Aorta (tissue), 5 donors: ENCODE results near the gene C2orf66. TPM values are rescaled to one million over a fixed set of nuclear protein-coding genes. Genes with fewer than 3 reads are reported as not detected.

Experiments used
- ATAC-seq: fragments of 200-7000 bp; cut with Tn5 transposase; one replicate; pipeline ENCODE4 v1.9.1; 2022; ENCODE audit warnings: moderate library complexity; ENCODE audit not compliant: low FRiP score
- DNase-seq, 2 donors: peaks; one replicate each; pipeline ENCODE4 v3.0.0-alpha.2; 2020
- H3K27ac ChIP-seq, 2 donors: one replicate each; pipeline ENCODE4 v1.5.1; 2013; ENCODE audit warnings: low read length in 2 of 2, mild to moderate bottlenecking in 2 of 2, moderate library complexity in 2 of 2, control low read depth in 1 of 2, inconsistent platforms in 1 of 2, low read depth in 1 of 2
- H3K27me3 ChIP-seq, 2 donors: one replicate each; pipeline ENCODE4 v1.6.1; 2013; ENCODE audit warnings: control low read depth in 1 of 2, low read length in 1 of 2, mild to moderate bottlenecking in 1 of 2, moderate library complexity in 1 of 2; ENCODE audit not compliant: insufficient read depth in 2 of 2, control insufficient read depth in 1 of 2
- H3K36me3 ChIP-seq, 2 donors: one replicate each; pipeline ENCODE4 v1.6.1; 2013; ENCODE audit warnings: control low read depth in 1 of 2, low read length in 1 of 2, mild to moderate bottlenecking in 1 of 2; ENCODE audit not compliant: insufficient read depth in 2 of 2, control insufficient read depth in 1 of 2
- H3K4me1 ChIP-seq, 2 donors: one replicate each; pipeline ENCODE4 v1.6.1; 2013; ENCODE audit warnings: low read length in 2 of 2, control low read depth in 1 of 2, mild to moderate bottlenecking in 1 of 2, moderate library complexity in 1 of 2; ENCODE audit not compliant: insufficient read depth in 2 of 2, control insufficient read depth in 1 of 2
- H3K4me3 ChIP-seq, 2 donors: one replicate each; pipeline ENCODE4 v1.5.1; 2013; ENCODE audit warnings: low read length in 2 of 2, control low read depth in 1 of 2, mild to moderate bottlenecking in 1 of 2
- H3K9me3 ChIP-seq: one replicate; pipeline ENCODE4 v1.6.1; 2013; ENCODE audit warnings: mild to moderate bottlenecking, low read length; ENCODE audit not compliant: control insufficient read depth
- WGBS, 2 donors: extraction: QIAGEN DNeasy Blood & Tissue Kit; methylation state at CpG; one replicate each; pipeline ENCODE4 v1.1.7; 2013; 5-methylcytosine and 5-hydroxymethylcytosine counted together
- intact Hi-C, 2 donors: fragments of 100-400 bp; cut with DNase I; formaldehyde crosslinking; loops; one replicate each; pipeline versions ENCODE4 v1.14.2 to v1.15.0; 2022
- long read RNA-seq, 2 donors: library from polyadenylated mRNA; unstranded; transcript quantifications; one replicate each; pipeline ENCODE4 v2.0.0, GENCODE V29; 2020 to 2021
- polyA plus RNA-seq, 2 donors: library from polyadenylated mRNA; stranded (reverse); fragments of 200-250 nt; gene quantifications; one replicate each; pipeline ENCODE4 v1.2.3, GENCODE V29; 2013
- total RNA-seq, 2 donors: library from RNA; stranded (reverse); fragmentation: NEBNext Ultra II Directional; extraction: Animal tissue kit (Norgen Biotek cat#: 25700); gene quantifications; one replicate each; pipeline ENCODE4 v1.2.1, GENCODE V29; 2021
- donor health status: healthy with polysubstance abuse.
- donor health status: Bipolar disorder and iron deficiency.
- donor health status: DM: no; HTN: no; CAD: no.
- donor health status: DM: no; HTN: no; CAD: no.
- donor health status: DM: yes; HTN: yes; CAD: no.

C2orf66 gene
- total RNA-seq = under 1 TPM; 0.19 to 0.30 TPM
- not detected for polyA plus RNA-seq
- long read RNA-seq, donor 1 = 0 reads
- long read RNA-seq, donor 2 = 0 reads

DNA sequence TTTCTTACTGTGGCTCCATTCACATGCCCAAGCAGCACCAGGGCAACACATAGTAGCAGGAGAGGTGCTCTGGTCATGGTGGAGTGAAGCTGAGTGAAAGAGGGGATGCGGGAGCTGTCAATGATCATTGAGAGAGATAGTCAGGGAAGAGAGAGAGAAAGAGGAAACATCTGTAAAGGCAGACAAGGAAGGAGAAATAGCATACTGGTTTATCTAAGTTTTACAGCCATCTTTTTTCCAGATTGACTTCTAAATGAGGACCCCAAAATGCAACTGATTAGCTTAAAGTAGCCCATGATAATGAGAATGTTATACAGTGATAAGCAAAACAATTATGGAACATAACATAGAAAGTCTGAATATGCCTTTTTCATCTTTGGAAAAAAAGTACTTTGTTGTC lies at the start of gene C2orf66:
TSS of gene C2orf66 (minus strand) at position 96 of the 400 bp plus-strand sequence. CDS start at position 77, 19 bp downstream.
- WGBS, 2 donors = 89 to 90% methylated on average over 1 of the region's 1 CpG

GRCh38 chr2:196854629-196855028 lies 45.5 kb upstream of the C2orf66 start:
- DNase-seq (no peak), ATAC-seq (no peak)
- WGBS, 2 donors = 85 to 90% methylated on average over 1 of the region's 1 CpG
- Histone ChIP-seq H3K27ac (no peak overlapping the region), H3K4me1 (no peaks in the 10 kb centered on the region), H3K9me3 (no peaks in the 10 kb centered on the region), H3K36me3 (no peaks in the 10 kb centered on the region), H3K27me3 (no peaks in the 10 kb centered on the region), H3K4me3 (no peak overlapping the region)
- intact Hi-C loops = no loop called here

More for the DNA sequence above, at the start of gene C2orf66:
- Histone ChIP-seq H3K27me3 (peaks cover 0 to 2% of the 10 kb centered on the region in 2 donors), H3K9me3 (no peaks in the 10 kb centered on the region), H3K4me1 (no peaks in the 10 kb centered on the region), H3K36me3 (no peaks in the 10 kb centered on the region), H3K4me3 (no peak within 1 kb of the TSS), H3K27ac (no peak within 1 kb of the TSS)
- ATAC-seq (no peak), DNase-seq (no peak)
- intact Hi-C loops = no loop called here

- H3K9me3 ChIP-seq = no peaks in the 10 kb centered on the region
- no peak overlapping the region for H3K4me3 ChIP-seq
- no peak for ATAC-seq
- H3K4me1 ChIP-seq = no peaks in the 10 kb centered on the region
- no peaks in the 10 kb centered on the region for H3K36me3 ChIP-seq
- no peak for DNase-seq
- no peak overlapping the region for H3K27ac ChIP-seq
- no peaks in the 10 kb centered on the region for H3K27me3 ChIP-seq
- intact Hi-C loops = no loop called here
- WGBS, 2 donors = 70 to 75% methylated on average over 4 of the region's 4 CpGs
Measured at GRCh38 chr2:196853301-196854087, 44.3 kb upstream of the C2orf66 start.

DNA sequence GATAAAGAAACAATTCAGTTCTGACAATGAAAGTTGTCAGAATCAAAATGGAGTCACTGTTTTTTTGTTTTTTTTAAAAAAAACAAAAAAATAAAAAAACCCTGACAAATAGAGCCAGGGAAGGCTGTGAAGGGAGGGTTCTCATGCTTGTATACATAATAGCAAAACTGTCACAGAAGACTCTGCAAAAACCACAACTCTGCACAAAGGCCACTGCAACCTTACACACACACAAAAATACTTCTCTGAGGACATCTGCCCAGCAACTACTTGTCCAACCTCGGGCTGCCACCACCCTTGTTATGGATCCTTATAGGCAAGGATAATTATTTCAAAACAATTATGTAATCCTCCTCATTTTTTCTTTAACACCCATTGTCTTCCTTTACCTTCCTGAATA lies 41.9 kb upstream of the C2orf66 start:
- H3K4me1 ChIP-seq = no peaks in the 10 kb centered on the region
- H3K27me3 ChIP-seq = no peaks in the 10 kb centered on the region
- 80 to 83% methylated on average over 1 of the region's 1 CpG for WGBS, 2 donors
- ATAC-seq (no peak), DNase-seq (no peak)
- no peak overlapping the region for H3K27ac ChIP-seq
- peaks cover 0 to 1% of the 10 kb centered on the region in 2 donors for H3K36me3 ChIP-seq
- H3K4me3 ChIP-seq = no peak overlapping the region
- no peaks in the 10 kb centered on the region for H3K9me3 ChIP-seq
- intact Hi-C loops = no loop called here

DNA sequence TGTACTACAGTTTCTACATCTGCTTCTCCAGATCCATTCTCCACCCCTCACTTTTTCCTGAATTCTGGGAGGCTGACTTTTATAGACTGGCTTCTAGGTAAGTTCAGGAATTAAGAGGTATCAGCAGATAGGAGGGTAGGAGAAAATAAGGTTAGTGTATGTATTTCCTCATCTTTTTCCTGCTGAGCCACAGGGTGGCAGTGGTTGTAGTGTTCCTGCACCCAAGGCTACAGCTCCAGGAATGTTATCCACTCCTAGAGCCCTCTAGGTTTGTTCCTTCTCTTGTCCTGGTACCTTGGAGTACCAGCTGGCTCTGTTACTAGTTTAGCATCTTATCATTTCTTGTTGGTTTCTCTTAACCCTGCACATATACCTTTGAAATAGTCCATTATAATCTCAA lies 40.7 kb upstream of the C2orf66 start:
- Histone ChIP-seq H3K9me3 (no peaks in the 10 kb centered on the region), H3K27me3 (no peaks in the 10 kb centered on the region), H3K27ac (no peak overlapping the region), H3K4me1 (no peaks in the 10 kb centered on the region), H3K36me3 (peaks cover 0 to 1% of the 10 kb centered on the region in 2 donors), H3K4me3 (no peak overlapping the region)
- intact Hi-C loops = no loop called here
- DNase-seq = no peak
- ATAC-seq = no peak

DNA sequence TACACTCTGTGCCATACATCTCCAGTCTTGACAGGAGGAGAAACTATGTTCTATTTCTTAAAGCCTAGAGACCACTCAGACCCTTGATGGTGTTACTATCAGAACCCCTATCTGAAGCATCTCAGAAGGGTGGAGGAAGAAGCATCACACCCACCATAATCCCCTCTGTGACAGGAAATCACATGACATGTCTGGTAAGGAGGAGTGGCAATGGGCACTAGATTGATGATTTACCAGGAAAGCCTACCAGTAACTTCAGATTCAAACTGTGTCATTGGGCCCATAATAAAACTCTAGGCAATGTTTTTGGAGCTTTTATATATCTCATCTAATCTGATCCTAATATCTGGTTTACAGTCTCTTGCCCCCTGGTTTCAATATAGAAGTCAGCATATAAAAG lies 37.1 kb upstream of the C2orf66 start:
- Histone ChIP-seq H3K4me3 (no peak overlapping the region), H3K4me1 (no peaks in the 10 kb centered on the region)
- ATAC-seq = no peak

DNA sequence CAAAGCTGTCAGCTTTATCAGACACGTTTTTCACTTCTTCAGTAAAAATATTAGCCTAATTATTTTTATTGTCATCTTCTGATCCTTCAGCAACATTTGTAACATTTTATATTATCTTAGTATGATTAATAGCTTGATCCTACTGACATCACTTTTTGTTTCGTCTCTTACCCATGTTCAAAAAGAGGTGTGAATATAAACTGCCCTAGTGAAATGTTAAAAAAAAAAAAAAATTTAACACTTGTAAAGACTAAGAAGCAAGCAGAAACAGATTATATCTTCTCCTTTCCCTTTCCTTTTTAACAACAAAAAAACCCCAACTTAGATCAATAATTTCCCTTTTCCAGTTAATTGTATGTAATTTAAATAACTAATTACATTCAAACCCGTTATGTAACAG lies 36.2 kb upstream of the C2orf66 start:
- WGBS, 2 donors = 79 to 80% methylated on average over 3 of the region's 3 CpGs
- Histone ChIP-seq H3K27me3 (no peaks in the 10 kb centered on the region), H3K4me3 (no peak overlapping the region), H3K4me1 (no peaks in the 10 kb centered on the region), H3K27ac (no peak overlapping the region), H3K9me3 (no peaks in the 10 kb centered on the region), H3K36me3 (peaks cover 0 to 1% of the 10 kb centered on the region in 2 donors)
- ATAC-seq (no peak), DNase-seq (no peak)
- intact Hi-C loops = no loop called here

More for the DNA sequence above, 37.1 kb upstream of the C2orf66 start:
- intact Hi-C loops = no loop called here
- Histone ChIP-seq H3K27me3 (no peaks in the 10 kb centered on the region), H3K27ac (no peak overlapping the region), H3K36me3 (peaks cover 0 to 1% of the 10 kb centered on the region in 2 donors), H3K9me3 (no peaks in the 10 kb centered on the region)
- DNase-seq = no peak

DNA sequence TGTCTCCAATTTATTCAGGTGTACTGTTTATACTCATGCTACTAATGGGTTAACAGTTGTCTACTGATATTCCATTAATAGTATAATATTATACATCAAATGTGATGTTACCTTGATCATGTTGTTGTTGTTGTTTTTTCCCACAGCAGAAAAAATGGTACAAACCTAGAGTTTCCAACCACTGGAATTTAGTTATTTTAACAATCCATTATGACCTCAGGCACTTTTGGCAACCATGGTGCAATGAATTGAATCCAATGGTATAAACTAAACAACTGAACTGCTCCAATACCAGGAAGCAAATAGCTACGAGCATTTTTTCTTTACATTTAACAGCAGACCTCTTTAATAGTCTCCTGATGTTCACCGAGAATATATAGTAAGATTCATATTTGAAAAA lies 31.0 kb upstream of the C2orf66 start:
- Histone ChIP-seq H3K27me3 (no peaks in the 10 kb centered on the region), H3K27ac (no peak overlapping the region), H3K36me3 (peaks cover 0 to 3% of the 10 kb centered on the region in 2 donors), H3K9me3 (no peaks in the 10 kb centered on the region), H3K4me1 (no peaks in the 10 kb centered on the region), H3K4me3 (no peak overlapping the region)
- no peak for DNase-seq
- WGBS, 2 donors = 86 to 91% methylated on average over 2 of the region's 2 CpGs
- ATAC-seq = no peak
- intact Hi-C loops = no loop called here

DNA sequence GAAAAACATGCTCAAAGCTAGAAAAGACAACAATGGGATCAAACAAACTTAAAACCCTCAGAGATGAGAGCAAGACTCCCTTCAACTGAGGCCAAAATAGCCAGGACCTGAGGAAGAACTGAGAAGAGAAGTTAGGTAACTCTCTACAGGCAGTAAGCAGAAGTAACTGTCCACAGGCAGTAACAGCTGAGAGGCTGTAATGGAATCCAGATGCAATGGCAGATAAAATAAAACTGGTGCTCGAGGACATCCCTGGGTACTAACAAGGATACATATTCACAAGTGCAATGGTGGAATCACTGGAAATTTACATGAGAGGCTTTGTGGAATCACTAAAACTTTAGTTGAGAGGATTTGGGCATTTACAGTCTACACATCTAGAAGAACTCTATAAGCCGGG lies 30.4 kb upstream of the C2orf66 start:
- intact Hi-C loops = no loop called here
- no peaks in the 10 kb centered on the region for H3K4me1 ChIP-seq
- ATAC-seq = no peak
- H3K9me3 ChIP-seq = no peaks in the 10 kb centered on the region
- no peak for DNase-seq
- peaks cover 0 to 3% of the 10 kb centered on the region in 2 donors for H3K36me3 ChIP-seq
- no peak overlapping the region for H3K4me3 ChIP-seq
- no peaks in the 10 kb centered on the region for H3K27me3 ChIP-seq
- no peak overlapping the region for H3K27ac ChIP-seq
- WGBS, 2 donors = 91 to 94% methylated on average over 2 of the region's 2 CpGs
